H9 (cell line): ENCODE data around the gene NFE2L3. TPM values are rescaled to one million over a fixed set of nuclear protein-coding genes. Genes with fewer than 3 reads are reported as not detected.
A peak's percentile ranks its signal among the peaks of the same experiment; 100 is the strongest.

Experiments
- DNase-seq: peaks from one replicate; pipeline ENCODE4 v3.0.0-alpha.2; 2017
- H2AFZ ChIP-seq: one replicate; pipeline ENCODE4 v1.6.1; 2013; ENCODE audit warnings: mild to moderate bottlenecking, low read length, control low read depth, moderate library complexity
- H2AK5ac ChIP-seq: 2 replicates; pipeline ENCODE4 v1.6.1; 2013; ENCODE audit warnings: low read length, control low read depth, mixed read lengths; ENCODE audit not compliant: insufficient read length
- H2BK120ac ChIP-seq: one replicate; pipeline ENCODE4 v1.6.1; 2013; ENCODE audit warnings: low read depth, mild to moderate bottlenecking, low read length, control low read depth, inconsistent platforms; ENCODE audit not compliant: poor library complexity, severe bottlenecking
- H2BK12ac ChIP-seq: 2 replicates; pipeline ENCODE4 v1.6.1; 2013; ENCODE audit warnings: low read length, control low read depth, mixed read lengths, low read depth; ENCODE audit not compliant: insufficient read length
- H2BK15ac ChIP-seq: 2 replicates; pipeline ENCODE4 v1.6.1; 2013; ENCODE audit warnings: low read depth, low read length, control low read depth
- H2BK20ac ChIP-seq: one replicate; pipeline ENCODE4 v1.6.1; 2013; ENCODE audit warnings: low read depth, mild to moderate bottlenecking, low read length, control low read depth, inconsistent platforms; ENCODE audit not compliant: poor library complexity, severe bottlenecking
- H2BK5ac ChIP-seq: 2 replicates; pipeline ENCODE4 v1.6.1; 2013; ENCODE audit warnings: low read length, control low read depth, mixed read lengths; ENCODE audit not compliant: insufficient read length
- H3K14ac ChIP-seq: 2 replicates; pipeline ENCODE4 v1.6.1; 2013; ENCODE audit warnings: low read length, control low read depth; ENCODE audit not compliant: insufficient read depth
- H3K18ac ChIP-seq: 2 replicates; pipeline ENCODE4 v1.6.1; 2013; ENCODE audit warnings: low read depth, mild to moderate bottlenecking, mixed read lengths, low read length, control low read depth; ENCODE audit not compliant: insufficient read length
- H3K23ac ChIP-seq: 2 replicates; pipeline ENCODE4 v1.6.1; 2013; ENCODE audit warnings: low read length, control low read depth, mixed read lengths, low read depth; ENCODE audit not compliant: insufficient read length
- H3K23me2 ChIP-seq: 2 replicates; pipeline ENCODE4 v1.6.1; 2013; ENCODE audit warnings: low read depth, mild to moderate bottlenecking, mixed read lengths, low read length, control low read depth; ENCODE audit not compliant: insufficient read length, poor library complexity, severe bottlenecking
- H3K27ac ChIP-seq: 2 replicates; pipeline ENCODE4 v1.5.1; 2013; ENCODE audit warnings: low read length, control low read depth, mixed read lengths, low read depth; ENCODE audit not compliant: insufficient read length
- H3K27me3 ChIP-seq: 2 replicates; pipeline ENCODE4 v1.6.1; 2013; ENCODE audit warnings: low read length, control low read depth, inconsistent platforms; ENCODE audit not compliant: insufficient read depth
- H3K4ac ChIP-seq: 2 replicates; pipeline ENCODE4 v1.6.1; 2013; ENCODE audit warnings: low read depth, mild to moderate bottlenecking, control low read depth, inconsistent platforms, low read length, moderate library complexity
- H3K4me1 ChIP-seq: 2 replicates; pipeline ENCODE4 v1.6.1; 2013; ENCODE audit warnings: low read length, control low read depth, inconsistent platforms; ENCODE audit not compliant: insufficient read depth
- H3K4me2 ChIP-seq: 2 replicates; pipeline ENCODE4 v1.6.1; 2013; ENCODE audit warnings: low read length, control low read depth, mixed read lengths; ENCODE audit not compliant: insufficient read length, insufficient read depth
- H3K56ac ChIP-seq: 2 replicates; pipeline ENCODE4 v1.6.1; 2013; ENCODE audit warnings: low read depth, mild to moderate bottlenecking, mixed read lengths, low read length, control low read depth; ENCODE audit not compliant: insufficient read length
- H3K79me1 ChIP-seq: 2 replicates; pipeline ENCODE4 v1.6.1; 2013; ENCODE audit warnings: low read depth, mild to moderate bottlenecking, moderate library complexity, low read length, control low read depth, inconsistent platforms; ENCODE audit not compliant: insufficient read depth, poor library complexity, severe bottlenecking
- H3K79me2 ChIP-seq: 2 replicates; pipeline ENCODE4 v1.6.1; 2013; ENCODE audit warnings: low read length, control low read depth, inconsistent platforms; ENCODE audit not compliant: insufficient read depth
- H3K9ac ChIP-seq: 2 replicates; pipeline ENCODE4 v1.6.1; 2013; ENCODE audit warnings: low read length, control low read depth, mixed read lengths; ENCODE audit not compliant: insufficient read length; ENCODE audit errors: extremely low read depth
- H3K9me3 ChIP-seq: one replicate; pipeline ENCODE4 v1.6.1; 2013; ENCODE audit warnings: low read depth, low read length, inconsistent platforms; ENCODE audit not compliant: control insufficient read depth
- H3T11ph ChIP-seq: one replicate; pipeline ENCODE4 v1.6.1; 2013; ENCODE audit warnings: mild to moderate bottlenecking, low read length, control low read depth, inconsistent platforms
- H4K20me1 ChIP-seq: one replicate; pipeline ENCODE4 v1.6.1; 2013; ENCODE audit not compliant: control insufficient read depth, insufficient read length, insufficient read depth
- H4K5ac ChIP-seq: 2 replicates; pipeline ENCODE4 v1.6.1; 2013; ENCODE audit warnings: low read depth, mild to moderate bottlenecking, mixed read lengths, low read length, control low read depth; ENCODE audit not compliant: insufficient read length
- H4K8ac ChIP-seq: replicated peaks from 2 replicates; pipeline ENCODE4 v1.6.1; 2013; ENCODE audit warnings: low read length, control low read depth, mixed read lengths, low read depth; ENCODE audit not compliant: insufficient read length
- H4K91ac ChIP-seq: 2 replicates; pipeline ENCODE4 v1.6.1; 2013; ENCODE audit warnings: low read depth, mild to moderate bottlenecking, moderate library complexity, mixed read lengths, low read length, control low read depth; ENCODE audit not compliant: insufficient read length
- H3K27ac Mint-ChIP-seq, 3 experiments: 2 replicates in 2 of 3; 3 replicates in 1 of 3; pipeline ENCODE4 v1.8.0; 2020 to 2021; ENCODE audit warnings: mixed read lengths in 3 of 3, mild to moderate bottlenecking in 1 of 3, moderate library complexity in 1 of 3
- H3K27me3 Mint-ChIP-seq: 2 replicates; pipeline ENCODE4 v1.8.0; 2021; ENCODE audit warnings: low read depth, mild to moderate bottlenecking, moderate library complexity, mixed read lengths
- H3K36me3 Mint-ChIP-seq, 3 experiments: 2 replicates in 2 of 3; 3 replicates in 1 of 3; pipeline ENCODE4 v1.8.0; 2020 to 2021; ENCODE audit warnings: low read depth in 3 of 3, mixed read lengths in 3 of 3; ENCODE audit not compliant: insufficient read depth in 1 of 3
- H3K4me1 Mint-ChIP-seq, 2 experiments: 2 replicates each; pipeline ENCODE4 v1.8.0; 2020; ENCODE audit warnings: mixed read lengths in 2 of 2
- H3K4me3 Mint-ChIP-seq, 2 experiments: 2 replicates in 1 of 2; 3 replicates in 1 of 2; pipeline ENCODE4 v1.8.0; 2020 to 2021; ENCODE audit warnings: mild to moderate bottlenecking in 2 of 2, mixed read lengths in 2 of 2, moderate library complexity in 1 of 2
- H3K9me3 Mint-ChIP-seq, 2 experiments: 2 replicates in 1 of 2; 3 replicates in 1 of 2; pipeline ENCODE4 v1.8.0; 2020; ENCODE audit warnings: mild to moderate bottlenecking in 2 of 2, mixed read lengths in 2 of 2, moderate library complexity in 1 of 2
- WGBS: extraction: QIAGEN DNeasy Blood & Tissue Kit; methylation state at CpG from one replicate; pipeline ENCODE4 v1.1.7; 2013; ENCODE audit warnings: missing lambda C conversion rate, low lambda C conversion rate, mixed read lengths; ENCODE audit not compliant: insufficient read length; ENCODE audit errors: extremely low coverage; 5-methylcytosine and 5-hydroxymethylcytosine counted together
- total RNA-seq: library from RNA; stranded (reverse); gene quantifications from 2 replicates; pipeline ENCODE4 v1.2.1, GENCODE V29; 2021
- TF ChIP-seq, protein P1 (sequence below): fragments of 200-600 bp; sonication (generic); conservative IDR thresholded peaks from 3 replicates; pipeline ENCODE4 v1.8.0; 2021; ENCODE audit warnings: antibody characterized with exemption, mild to moderate bottlenecking

Gene NFE2L3
- total RNA-seq, 1 experiment from 2014 or later, result 46.9 TPM

DNA sequence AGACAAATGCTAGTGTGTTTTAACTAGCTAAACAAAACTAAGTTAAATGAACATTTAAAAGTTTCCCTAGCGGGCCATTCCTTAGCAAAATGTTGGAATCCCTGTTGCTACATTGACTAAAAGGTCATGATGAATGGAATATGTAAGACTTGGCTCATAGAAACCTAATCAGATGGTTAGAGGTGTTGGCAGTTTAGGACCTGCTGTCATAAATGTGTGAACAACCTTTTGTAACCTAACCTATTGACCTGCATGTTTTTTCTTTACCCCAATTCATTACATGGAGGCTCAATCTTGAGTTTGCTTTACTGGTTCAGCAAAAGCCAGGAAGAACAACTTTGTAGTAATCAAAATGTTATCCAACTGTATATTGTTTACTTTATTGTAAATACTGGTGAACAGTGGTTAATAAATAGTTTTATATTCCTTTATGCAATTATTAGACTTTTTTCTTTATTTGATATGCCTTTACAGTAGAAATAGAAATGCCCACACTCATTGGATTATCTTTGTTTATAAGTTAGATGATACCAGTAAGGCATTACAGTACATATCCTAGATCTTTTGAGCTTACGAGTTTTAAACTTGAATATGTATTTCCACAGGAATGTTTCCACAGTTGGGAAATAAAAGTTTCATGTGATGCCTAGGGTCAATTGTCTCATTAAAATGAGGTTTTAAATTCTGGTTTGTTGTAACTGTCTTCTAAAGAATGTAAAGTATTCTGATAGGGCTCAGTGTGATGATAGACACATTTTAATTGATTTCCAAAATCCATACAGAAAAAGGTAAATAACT lies 61.1 kb downstream of the NFE2L3 start:
- H3K27ac ChIP-seq, result no peak overlapping the region
- Mint-ChIP-seq H3K4me3 (no peak overlapping the region), H3K27me3 (no peaks in the 10 kb centered on the region), H3K36me3 (peaks cover 25 to 51% (median 43%) of the 10 kb centered on the region in 3 experiments), H3K27ac (0 out of 7 replicates have a peak overlapping the region, but pooled peaks of 1 of the 3 experiments have one; percentile 36), H3K4me1 (peaks cover 4% of the 10 kb centered on the region in 2 experiments; a peak in 1 of 4 replicates), H3K9me3 (no peaks in the 10 kb centered on the region)
- H2AFZ ChIP-seq, result no peak overlapping the region
- H4K20me1 ChIP-seq, result no peaks in the 10 kb centered on the region
- no peak overlapping the region for H3K9ac ChIP-seq
- no peak overlapping the region for H4K5ac ChIP-seq
- H2BK12ac ChIP-seq, result no peak overlapping the region
- no CpG with 5 or more reads among the region's 2 CpGs for WGBS
- no peaks in the 10 kb centered on the region for H3K79me2 ChIP-seq
- H3K18ac ChIP-seq, result no peak overlapping the region
- H3K9me3 ChIP-seq, result no peaks in the 10 kb centered on the region
- no peak overlapping the region for H4K91ac ChIP-seq
- no peak overlapping the region for H4K8ac ChIP-seq
- no peak overlapping the region for H3T11ph ChIP-seq
- H2AK5ac ChIP-seq, result no peak overlapping the region
- no peak overlapping the region for H2BK20ac ChIP-seq
- H3K4ac ChIP-seq, result no peak overlapping the region
- no peak overlapping the region for H3K23ac ChIP-seq
- no peak overlapping the region for H3K4me2 ChIP-seq
- H3K4me1 ChIP-seq, result no peaks in the 10 kb centered on the region
- H3K23me2 ChIP-seq, result no peaks in the 10 kb centered on the region
- no peak overlapping the region for H2BK15ac ChIP-seq
- no peak overlapping the region for H3K56ac ChIP-seq
- no peak overlapping the region for H2BK120ac ChIP-seq
- H2BK5ac ChIP-seq, result no peak overlapping the region
- H3K79me1 ChIP-seq, result peaks cover 2% of the 10 kb centered on the region
- H3K27me3 ChIP-seq, result no peaks in the 10 kb centered on the region
- no peak overlapping the region for H3K14ac ChIP-seq
- no peak for DNase-seq
- TF ChIP-seq, protein P1, sequence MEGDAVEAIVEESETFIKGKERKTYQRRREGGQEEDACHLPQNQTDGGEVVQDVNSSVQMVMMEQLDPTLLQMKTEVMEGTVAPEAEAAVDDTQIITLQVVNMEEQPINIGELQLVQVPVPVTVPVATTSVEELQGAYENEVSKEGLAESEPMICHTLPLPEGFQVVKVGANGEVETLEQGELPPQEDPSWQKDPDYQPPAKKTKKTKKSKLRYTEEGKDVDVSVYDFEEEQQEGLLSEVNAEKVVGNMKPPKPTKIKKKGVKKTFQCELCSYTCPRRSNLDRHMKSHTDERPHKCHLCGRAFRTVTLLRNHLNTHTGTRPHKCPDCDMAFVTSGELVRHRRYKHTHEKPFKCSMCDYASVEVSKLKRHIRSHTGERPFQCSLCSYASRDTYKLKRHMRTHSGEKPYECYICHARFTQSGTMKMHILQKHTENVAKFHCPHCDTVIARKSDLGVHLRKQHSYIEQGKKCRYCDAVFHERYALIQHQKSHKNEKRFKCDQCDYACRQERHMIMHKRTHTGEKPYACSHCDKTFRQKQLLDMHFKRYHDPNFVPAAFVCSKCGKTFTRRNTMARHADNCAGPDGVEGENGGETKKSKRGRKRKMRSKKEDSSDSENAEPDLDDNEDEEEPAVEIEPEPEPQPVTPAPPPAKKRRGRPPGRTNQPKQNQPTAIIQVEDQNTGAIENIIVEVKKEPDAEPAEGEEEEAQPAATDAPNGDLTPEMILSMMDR, result no peak
